HL-60 (cell line): ENCODE results near the gene KAZN.

Experiments
- GABPA ChIP-seq: IDR thresholded peaks from 2 replicates; pipeline ENCODE4 v1.6.1; 2012; ENCODE audit warnings: low read depth
- POLR2AphosphoS5 ChIP-seq: IDR thresholded peaks from 2 replicates; pipeline ENCODE4 v1.6.1; 2012; ENCODE audit warnings: low read depth
- SPI1 ChIP-seq: IDR thresholded peaks from 2 replicates; pipeline ENCODE4 v1.6.1; 2012; ENCODE audit warnings: low read depth, mild to moderate bottlenecking, borderline replicate concordance
- TF ChIP-seq, protein P1 (sequence below): IDR thresholded peaks from one replicate; pipeline ENCODE4 v1.5.1; 2011; ENCODE audit warnings: low read length, control low read depth, inconsistent platforms; ENCODE audit not compliant: insufficient read depth
- TF ChIP-seq, protein P2 (sequence below): IDR thresholded peaks from 2 replicates; pipeline ENCODE4 v1.6.1; 2012; ENCODE audit warnings: low read depth; ENCODE audit not compliant: insufficient replicate concordance

DNA sequence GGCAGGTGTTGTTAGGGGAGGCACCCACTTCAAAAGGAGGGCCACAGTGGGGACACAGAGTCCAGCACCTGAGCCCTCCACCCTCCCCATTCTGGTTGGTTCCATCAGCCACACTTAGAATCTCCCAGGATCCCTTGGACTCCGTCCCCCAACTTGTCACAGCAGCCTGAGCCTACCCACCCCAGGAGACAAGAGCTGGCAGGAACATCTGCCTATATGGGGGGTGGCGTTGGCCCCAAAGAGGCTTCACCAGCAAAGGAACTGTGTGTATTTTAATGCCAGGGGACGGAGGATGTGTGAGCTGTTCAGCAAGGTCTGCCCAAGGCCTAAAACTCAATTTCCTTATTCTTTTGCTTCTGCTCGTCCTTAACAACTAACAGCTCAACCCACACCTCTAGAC, 468.7 kb downstream of the KAZN start:
- TF ChIP-seq, protein P1, sequence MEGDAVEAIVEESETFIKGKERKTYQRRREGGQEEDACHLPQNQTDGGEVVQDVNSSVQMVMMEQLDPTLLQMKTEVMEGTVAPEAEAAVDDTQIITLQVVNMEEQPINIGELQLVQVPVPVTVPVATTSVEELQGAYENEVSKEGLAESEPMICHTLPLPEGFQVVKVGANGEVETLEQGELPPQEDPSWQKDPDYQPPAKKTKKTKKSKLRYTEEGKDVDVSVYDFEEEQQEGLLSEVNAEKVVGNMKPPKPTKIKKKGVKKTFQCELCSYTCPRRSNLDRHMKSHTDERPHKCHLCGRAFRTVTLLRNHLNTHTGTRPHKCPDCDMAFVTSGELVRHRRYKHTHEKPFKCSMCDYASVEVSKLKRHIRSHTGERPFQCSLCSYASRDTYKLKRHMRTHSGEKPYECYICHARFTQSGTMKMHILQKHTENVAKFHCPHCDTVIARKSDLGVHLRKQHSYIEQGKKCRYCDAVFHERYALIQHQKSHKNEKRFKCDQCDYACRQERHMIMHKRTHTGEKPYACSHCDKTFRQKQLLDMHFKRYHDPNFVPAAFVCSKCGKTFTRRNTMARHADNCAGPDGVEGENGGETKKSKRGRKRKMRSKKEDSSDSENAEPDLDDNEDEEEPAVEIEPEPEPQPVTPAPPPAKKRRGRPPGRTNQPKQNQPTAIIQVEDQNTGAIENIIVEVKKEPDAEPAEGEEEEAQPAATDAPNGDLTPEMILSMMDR, result no peak
- TF ChIP-seq POLR2AphosphoS5, result no peak
- no peak for TF ChIP-seq GABPA
- TF ChIP-seq SPI1, result no peak
- TF ChIP-seq, protein P2, sequence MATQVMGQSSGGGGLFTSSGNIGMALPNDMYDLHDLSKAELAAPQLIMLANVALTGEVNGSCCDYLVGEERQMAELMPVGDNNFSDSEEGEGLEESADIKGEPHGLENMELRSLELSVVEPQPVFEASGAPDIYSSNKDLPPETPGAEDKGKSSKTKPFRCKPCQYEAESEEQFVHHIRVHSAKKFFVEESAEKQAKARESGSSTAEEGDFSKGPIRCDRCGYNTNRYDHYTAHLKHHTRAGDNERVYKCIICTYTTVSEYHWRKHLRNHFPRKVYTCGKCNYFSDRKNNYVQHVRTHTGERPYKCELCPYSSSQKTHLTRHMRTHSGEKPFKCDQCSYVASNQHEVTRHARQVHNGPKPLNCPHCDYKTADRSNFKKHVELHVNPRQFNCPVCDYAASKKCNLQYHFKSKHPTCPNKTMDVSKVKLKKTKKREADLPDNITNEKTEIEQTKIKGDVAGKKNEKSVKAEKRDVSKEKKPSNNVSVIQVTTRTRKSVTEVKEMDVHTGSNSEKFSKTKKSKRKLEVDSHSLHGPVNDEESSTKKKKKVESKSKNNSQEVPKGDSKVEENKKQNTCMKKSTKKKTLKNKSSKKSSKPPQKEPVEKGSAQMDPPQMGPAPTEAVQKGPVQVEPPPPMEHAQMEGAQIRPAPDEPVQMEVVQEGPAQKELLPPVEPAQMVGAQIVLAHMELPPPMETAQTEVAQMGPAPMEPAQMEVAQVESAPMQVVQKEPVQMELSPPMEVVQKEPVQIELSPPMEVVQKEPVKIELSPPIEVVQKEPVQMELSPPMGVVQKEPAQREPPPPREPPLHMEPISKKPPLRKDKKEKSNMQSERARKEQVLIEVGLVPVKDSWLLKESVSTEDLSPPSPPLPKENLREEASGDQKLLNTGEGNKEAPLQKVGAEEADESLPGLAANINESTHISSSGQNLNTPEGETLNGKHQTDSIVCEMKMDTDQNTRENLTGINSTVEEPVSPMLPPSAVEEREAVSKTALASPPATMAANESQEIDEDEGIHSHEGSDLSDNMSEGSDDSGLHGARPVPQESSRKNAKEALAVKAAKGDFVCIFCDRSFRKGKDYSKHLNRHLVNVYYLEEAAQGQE, result no peak
